RWPE1 (cell line): ENCODE measurements around the gene MUC5B.
"Not testable (repeated sequence)": the region's sequence is repeated elsewhere in the genome, so short reads cannot be mapped to it uniquely, and the experiment has no call there.

Experiments used
- CTCF ChIA-PET: fragments of 350-600 bp; sonication (Branson Sonifier 250); formaldehyde crosslinking; extraction: SDS; loops from one replicate; lab custom pipeline; 2021; lab: Yijun Ruan, JAX
- POLR2A ChIA-PET: fragments of 400-600 bp; formaldehyde crosslinking; extraction: SDS; loops from one replicate; lab custom pipeline; 2020; ENCODE audit warnings: antibody characterized with exemption; ENCODE audit not compliant: low non-redundant PET; lab: Yijun Ruan, JAX
- DNase-seq: peaks from one replicate; pipeline ENCODE4 v3.0.0; 2012; ENCODE audit warnings: low spot score
- H3K27ac ChIP-seq: fragments of 450-650 bp; 2 replicates; pipeline ENCODE4 v1.5.1; 2017
- CTCF ChIP-seq: fragments of 450-650 bp; conservative IDR thresholded peaks from 2 replicates; pipeline ENCODE4 v1.5.1; 2017; ENCODE audit warnings: low read depth, mild to moderate bottlenecking

Gene MUC5B

DNA sequence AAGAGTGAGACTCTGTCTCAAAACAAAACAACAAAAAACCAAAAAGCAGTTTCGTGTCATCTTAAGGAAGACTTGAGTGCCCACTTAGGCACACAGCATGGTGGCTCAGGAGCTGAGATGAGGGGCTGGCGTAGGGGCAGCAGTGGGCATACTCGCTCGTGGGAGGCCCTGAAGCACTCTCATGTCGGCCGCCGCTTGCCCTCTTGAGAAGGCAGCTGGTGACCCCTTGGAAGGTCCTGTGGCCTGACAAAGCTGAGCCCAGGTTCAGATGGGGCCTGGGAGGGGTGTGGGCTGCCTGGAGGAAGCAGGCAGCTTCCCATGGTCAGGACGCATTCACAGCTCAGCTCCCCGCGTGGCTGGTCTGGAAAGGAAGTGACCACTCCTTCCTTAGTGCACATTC lies 15.0 kb downstream of the MUC5B start:
- DNase-seq, result no peak
- TF ChIP-seq CTCF, result no peak
- CTCF ChIA-PET, result interaction anchor here (0.6 kb wide), 1 partner anchor 98 kb away, joined by 3 read pairs; no protein-coding TSS in a partner anchor

GRCh38 chr11:1238767-1239595 lies 16.1 kb downstream of the MUC5B start:
- CTCF ChIA-PET, result interaction anchor here (0.6 kb wide), 1 partner anchor 11 kb away, joined by 3 read pairs; no protein-coding TSS in a partner anchor
- TF ChIP-seq CTCF, result no peak
- peak; percentile 56 for DNase-seq

More for the DNA sequence above, 15.0 kb downstream of the MUC5B start:
- POLR2A ChIA-PET, result no interaction called here
- no peak overlapping the region for H3K27ac ChIP-seq

GRCh38 chr11:1239596-1240205 lies 16.8 kb downstream of the MUC5B start:
- TF ChIP-seq CTCF, result no peak
- POLR2A ChIA-PET, result no interaction called here
- no peak overlapping the region for H3K27ac ChIP-seq
- no peak for DNase-seq
- CTCF ChIA-PET, result interaction anchor here (0.9 kb wide), 1 partner anchor 8 kb away, joined by 6 read pairs; no protein-coding TSS in a partner anchor

More at GRCh38 chr11:1238767-1239595, 16.1 kb downstream of the MUC5B start:
- POLR2A ChIA-PET, result no interaction called here
- H3K27ac ChIP-seq, result no peak overlapping the region

DNA sequence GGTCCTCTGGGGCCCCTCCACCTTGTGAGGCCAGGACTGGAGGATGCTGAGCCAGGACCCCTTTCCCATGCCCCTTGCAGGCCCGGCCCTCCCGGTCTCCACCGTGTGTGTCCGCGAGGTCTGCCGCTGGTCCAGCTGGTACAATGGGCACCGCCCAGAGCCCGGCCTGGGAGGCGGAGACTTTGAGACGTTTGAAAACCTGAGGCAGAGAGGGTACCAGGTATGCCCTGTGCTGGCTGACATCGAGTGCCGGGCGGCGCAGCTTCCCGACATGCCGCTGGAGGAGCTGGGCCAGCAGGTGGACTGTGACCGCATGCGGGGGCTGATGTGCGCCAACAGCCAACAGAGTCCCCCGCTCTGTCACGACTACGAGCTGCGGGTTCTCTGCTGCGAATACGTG lies 17.9 kb downstream of the MUC5B start:
- no peak overlapping the region for H3K27ac ChIP-seq
- ChIA-PET POLR2A (no interaction called here), CTCF (interaction anchor here (0.9 kb wide), 1 partner anchor 10 kb away, joined by 6 read pairs; no protein-coding TSS in a partner anchor)
- no peak for TF ChIP-seq CTCF
- DNase-seq, result no peak

GRCh38 chr11:1241706-1242105 lies 18.8 kb downstream of the MUC5B start:
- DNase-seq, result no peak
- ChIA-PET POLR2A (no interaction called here), CTCF (no interaction called here)
- TF ChIP-seq CTCF, result no peak
- H3K27ac ChIP-seq, result no peak overlapping the region

DNA sequence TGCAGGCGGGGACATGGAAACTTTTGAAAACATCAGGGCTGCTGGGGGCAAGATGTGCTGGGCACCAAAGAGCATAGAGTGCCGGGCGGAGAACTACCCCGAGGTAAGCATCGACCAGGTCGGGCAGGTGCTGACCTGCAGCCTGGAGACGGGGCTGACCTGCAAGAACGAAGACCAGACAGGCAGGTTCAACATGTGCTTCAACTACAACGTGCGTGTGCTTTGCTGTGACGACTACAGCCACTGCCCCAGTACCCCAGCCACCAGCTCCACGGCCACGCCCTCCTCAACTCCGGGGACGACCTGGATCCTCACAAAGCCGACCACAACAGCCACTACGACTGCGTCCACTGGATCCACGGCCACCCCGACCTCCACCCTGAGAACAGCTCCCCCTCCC lies 19.4 kb downstream of the MUC5B start:
- CTCF ChIA-PET, result interaction anchor here (0.7 kb wide), 1 partner anchor 11 kb away, joined by 3 read pairs; no protein-coding TSS in a partner anchor
- POLR2A ChIA-PET, result no interaction called here
- no peak for TF ChIP-seq CTCF
- DNase-seq, result no peak
- no peak overlapping the region for H3K27ac ChIP-seq

DNA sequence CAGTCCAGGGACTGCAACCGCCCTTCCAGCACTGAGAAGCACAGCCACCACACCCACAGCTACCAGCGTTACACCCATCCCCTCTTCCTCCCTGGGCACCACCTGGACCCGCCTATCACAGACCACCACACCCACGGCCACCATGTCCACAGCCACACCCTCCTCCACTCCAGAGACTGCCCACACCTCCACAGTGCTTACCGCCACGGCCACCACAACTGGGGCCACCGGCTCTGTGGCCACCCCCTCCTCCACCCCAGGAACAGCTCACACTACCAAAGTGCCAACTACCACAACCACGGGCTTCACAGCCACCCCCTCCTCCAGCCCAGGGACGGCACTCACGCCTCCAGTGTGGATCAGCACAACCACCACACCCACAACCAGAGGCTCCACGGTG lies 19.9 kb downstream of the MUC5B start:
- POLR2A ChIA-PET, DNase-seq, H3K27ac ChIP-seq: not testable (repeated sequence)
- CTCF ChIA-PET, result interaction anchor here (0.7 kb wide), 1 partner anchor 12 kb away, joined by 3 read pairs; no protein-coding TSS in a partner anchor

DNA sequence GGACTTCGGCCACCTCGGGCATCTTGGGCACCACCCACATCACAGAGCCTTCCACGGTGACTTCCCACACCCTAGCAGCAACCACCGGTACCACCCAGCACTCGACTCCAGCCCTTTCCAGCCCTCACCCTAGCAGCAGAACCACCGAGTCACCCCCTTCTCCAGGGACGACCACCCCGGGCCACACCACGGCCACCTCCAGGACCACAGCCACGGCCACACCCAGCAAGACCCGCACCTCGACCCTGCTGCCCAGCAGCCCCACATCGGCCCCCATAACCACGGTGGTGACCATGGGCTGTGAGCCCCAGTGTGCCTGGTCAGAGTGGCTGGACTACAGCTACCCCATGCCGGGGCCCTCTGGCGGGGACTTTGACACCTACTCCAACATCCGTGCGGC lies 20.7 kb downstream of the MUC5B start:
- CTCF ChIA-PET, H3K27ac ChIP-seq, DNase-seq, POLR2A ChIA-PET: not testable (repeated sequence)

DNA sequence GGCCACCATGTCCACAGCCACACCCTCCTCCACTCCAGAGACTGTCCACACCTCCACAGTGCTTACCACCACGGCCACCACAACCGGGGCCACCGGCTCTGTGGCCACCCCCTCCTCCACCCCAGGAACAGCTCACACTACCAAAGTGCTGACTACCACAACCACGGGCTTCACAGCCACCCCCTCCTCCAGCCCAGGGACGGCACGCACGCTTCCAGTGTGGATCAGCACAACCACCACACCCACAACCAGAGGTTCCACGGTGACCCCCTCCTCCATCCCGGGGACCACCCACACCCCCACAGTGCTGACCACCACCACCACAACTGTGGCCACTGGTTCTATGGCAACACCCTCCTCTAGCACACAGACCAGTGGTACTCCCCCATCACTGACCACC lies 21.7 kb downstream of the MUC5B start:
- POLR2A ChIA-PET, CTCF ChIA-PET, H3K27ac ChIP-seq, DNase-seq: not testable (repeated sequence)
